OCI-M2 (cell line): ENCODE results near the gene CDC42SE2.
"Not testable (repeated sequence)": the region's sequence is repeated elsewhere in the genome, so short reads cannot be mapped to it uniquely, and the experiment has no call there.

Experiments used
- DNase-seq: peaks from one replicate; lab custom pipeline; 2025; ENCODE audit not compliant: unreplicated experiment; lab: John Stamatoyannopoulos, UW

CDC42SE2 gene

GRCh38 chr5:131250751-131251475 is 12.9 kb upstream of the CDC42SE2 start:
- DNase-seq, result no peak

DNA sequence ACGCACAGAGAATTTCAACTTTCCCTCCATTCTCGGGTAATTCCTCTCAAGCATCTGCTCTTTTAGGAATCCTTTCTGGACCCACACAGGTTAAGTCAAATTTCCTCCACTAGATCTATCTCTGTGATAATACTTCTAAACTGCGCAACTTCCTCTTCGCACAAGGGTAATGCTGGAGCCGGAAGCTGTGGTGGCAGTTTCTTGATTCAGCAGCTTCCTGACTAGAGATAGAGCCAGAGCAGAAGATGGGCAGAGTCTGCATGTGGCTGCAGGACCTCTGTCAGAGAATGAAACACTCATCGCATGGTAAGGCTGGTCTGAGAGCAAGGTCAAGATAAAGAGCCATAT is 11.1 kb upstream of the CDC42SE2 start:
- no peak for DNase-seq

DNA sequence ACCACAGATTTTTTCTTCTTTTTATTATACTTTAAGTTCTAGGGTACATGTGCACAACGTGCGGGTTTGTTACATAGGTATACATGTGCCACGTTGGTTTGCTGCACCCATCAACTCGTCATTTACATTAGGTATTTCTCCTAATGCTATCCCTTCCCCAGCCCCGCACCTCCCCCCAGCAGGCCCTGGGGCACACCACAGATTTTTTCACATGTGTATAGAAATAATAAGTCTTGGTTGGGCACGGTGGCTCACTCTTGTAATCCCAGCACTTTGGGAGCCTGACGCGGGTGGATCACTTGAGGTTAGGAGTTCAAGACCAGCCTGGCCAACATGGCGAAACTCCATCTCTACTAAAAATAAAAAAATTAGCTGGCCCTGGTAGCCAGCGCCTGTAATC is 9.8 kb upstream of the CDC42SE2 start:
- DNase-seq, result not testable (repeated sequence)

GRCh38 chr5:131254741-131255140 is 9.1 kb upstream of the CDC42SE2 start:
- no peak for DNase-seq

DNA sequence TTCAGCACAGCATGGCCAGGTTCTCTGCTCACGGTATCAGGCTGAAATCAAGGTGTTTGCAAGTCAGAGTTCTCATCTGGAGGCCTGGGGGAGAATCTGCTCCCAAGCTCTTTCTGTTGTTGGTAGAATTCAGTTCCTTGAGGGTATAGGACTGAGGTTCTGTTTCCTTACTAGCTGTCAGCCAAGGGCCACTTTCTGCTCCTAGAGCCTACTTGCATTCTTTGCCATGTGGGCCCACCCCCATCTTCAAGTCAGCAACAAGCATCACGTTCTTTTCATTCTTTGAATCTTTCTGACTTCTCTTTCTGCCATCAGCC is 7.4 kb upstream of the CDC42SE2 start:
- DNase-seq, result no peak

- no peak for DNase-seq
These were observed 5.1 kb upstream of the CDC42SE2 start for GRCh38 chr5:131258733-131259132.

GRCh38 chr5:131259326-131259725 is 4.5 kb upstream of the CDC42SE2 start:
- no peak for DNase-seq

DNA sequence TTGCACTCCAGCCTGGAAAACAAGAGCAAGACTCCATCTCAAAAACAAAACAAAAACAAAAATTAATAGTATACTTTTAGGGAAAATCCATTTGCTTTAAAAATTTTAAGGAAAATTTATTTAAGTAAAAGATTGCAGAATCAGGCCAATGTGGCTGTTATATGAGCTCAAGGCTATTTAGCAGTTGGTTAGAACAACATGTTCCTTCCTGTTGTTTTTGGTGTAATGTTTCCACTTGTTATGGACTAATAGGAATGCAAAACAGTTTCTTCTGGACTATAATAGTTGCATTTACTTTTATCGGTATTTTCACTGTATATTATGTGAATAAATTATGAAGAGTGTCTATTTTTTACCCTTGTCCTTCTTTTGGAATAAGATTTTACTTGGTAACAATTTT is 3.0 kb upstream of the CDC42SE2 start:
- no peak for DNase-seq

GRCh38 chr5:131261483-131261882 is 2.4 kb upstream of the CDC42SE2 start:
- DNase-seq, result no peak

DNA sequence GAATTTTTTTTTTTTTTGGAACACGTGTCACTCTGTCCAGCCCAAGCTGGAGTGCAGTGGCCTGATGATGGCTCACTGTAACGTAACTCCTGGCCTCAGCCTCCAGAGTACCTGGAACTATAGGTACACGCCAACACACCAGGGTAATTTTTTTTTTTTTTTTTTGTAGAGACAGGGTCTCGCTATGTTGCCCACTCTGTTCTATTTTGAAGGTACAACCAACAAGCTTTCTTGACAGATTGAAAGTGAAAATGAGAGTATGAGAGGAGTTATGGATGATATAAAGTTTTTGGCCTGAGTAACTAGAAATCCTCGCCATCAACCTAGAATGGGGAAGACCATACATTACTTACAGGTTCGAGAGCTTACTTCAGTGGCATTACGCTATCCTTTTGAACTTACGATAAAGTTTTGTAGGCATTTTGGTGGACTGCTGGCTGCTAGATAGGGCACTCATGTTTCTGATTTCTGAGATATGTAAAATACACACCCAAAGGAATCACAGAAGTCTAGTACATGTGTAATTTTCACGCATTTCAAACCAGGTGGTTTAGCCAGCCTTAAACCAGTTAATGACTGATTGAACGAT is 806 bp upstream of the CDC42SE2 start:
- no peak for DNase-seq

DNA sequence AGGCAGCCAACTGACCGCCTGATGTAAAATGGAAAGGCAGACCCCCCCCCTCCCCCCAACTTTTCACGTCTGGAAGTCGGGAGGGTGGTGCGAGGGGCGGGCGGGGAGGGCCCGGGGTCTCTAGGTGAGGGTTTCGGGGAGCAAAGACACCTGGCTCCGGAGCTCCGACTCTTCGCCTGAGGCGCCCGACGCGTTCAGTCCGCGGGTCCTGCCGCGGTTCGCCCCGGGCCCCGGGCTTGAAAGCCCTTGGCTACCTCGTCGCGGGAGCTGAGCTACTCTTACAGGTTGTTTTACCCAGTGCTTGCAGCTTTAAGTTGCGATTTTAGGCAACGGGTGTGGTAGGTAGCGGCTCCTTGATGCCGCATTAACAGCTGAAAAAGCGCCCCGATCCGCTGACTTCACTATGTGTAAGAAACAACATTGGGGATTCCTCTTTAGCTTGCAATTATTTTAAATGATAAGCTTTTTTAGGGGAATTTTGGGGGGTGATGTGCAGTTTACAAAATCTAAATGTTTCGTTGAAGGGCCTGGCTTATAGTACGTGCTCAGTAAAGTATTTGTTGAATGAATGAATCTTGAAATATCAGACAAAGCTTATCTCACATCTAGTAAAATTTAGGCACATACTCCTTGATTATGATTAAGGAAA is 722 bp downstream of the CDC42SE2 start:
- DNase-seq, result no peak

DNA sequence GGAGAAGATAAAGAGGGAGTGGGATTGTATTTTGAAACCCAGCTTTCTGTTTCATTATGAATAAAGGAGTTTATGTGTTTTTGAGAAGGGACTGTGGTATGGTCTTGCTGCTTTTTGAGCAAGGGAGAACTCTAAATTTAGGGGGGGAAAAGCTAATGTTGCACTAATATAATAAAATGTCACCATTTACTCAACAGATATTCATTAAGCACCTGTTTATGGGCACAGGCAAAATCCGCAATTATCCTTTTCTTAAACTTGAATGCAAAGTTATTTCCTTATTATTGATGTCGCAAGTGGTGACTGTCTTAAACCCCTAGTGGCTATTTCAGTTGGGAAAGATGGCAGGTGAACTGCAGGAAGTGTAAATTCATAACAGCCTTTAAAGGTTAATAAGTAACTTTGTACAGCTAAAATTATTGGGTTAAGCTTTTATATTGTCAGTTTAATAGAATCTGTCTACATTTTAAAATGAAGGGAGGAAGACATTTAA is 1.5 kb downstream of the CDC42SE2 start:
- DNase-seq, result no peak

DNA sequence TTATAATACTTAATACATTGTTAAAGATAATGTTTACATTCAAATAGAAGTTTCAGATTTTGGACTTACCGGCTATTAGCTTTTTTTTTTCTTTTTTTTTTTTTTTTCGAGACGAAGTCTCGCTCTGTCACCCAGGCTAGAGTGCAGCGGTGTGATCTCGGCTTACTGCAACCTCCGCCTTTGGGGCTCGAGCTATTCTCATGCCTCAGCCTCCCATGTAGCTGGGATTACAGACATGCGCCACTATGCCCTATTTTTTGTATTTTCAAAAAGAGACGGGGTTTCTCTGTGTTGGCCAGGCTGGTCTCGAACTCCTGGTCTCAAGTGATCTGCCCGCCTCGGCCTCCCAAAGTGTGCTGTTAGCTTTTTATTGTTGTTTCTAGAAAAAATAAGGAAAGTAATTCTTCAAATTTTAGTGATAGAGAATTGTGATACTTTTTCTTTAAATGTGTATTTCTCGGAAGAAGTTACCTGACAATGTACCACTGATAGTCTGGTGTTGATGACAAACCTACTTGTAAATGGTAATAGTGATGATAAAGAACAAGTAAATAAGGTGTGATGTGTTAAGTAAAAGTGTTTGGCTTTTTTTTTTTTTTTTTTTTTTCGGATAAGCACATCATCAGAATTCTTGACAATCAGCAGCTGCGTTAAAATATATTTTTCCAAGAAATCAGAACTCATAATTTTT is 2.7 kb downstream of the CDC42SE2 start:
- no peak for DNase-seq

DNA sequence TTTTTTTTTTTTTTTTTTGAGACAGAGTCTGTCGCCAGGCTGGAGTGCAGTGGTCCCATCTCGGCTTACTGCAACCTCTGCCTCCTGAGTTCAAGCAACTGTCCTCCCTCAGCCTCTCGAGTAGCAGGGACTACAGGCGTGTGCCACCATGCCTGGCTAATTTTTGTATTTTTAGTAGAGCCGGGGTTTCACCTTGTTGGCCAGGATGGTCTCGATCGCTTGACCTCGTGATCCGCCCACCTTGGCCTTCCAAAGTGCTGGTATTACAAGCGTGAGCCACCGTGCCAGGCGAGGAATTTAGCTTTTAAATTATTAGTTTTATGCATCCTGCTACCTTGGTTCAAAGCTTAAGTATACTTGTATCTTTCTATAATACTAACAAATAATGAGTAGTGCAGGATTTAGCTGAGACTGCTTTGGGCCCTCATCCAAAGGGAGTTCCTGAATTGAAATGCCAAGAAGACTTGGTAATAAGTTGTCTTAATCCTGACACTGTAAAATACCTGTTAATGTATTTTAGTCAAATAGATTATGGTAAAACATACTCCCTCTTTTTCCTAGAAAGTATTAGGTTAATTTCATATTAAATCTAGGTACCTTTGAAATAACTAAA is 5.0 kb downstream of the CDC42SE2 start:
- no peak for DNase-seq

GRCh38 chr5:131270809-131271208 is 7.0 kb downstream of the CDC42SE2 start:
- no peak for DNase-seq

DNA sequence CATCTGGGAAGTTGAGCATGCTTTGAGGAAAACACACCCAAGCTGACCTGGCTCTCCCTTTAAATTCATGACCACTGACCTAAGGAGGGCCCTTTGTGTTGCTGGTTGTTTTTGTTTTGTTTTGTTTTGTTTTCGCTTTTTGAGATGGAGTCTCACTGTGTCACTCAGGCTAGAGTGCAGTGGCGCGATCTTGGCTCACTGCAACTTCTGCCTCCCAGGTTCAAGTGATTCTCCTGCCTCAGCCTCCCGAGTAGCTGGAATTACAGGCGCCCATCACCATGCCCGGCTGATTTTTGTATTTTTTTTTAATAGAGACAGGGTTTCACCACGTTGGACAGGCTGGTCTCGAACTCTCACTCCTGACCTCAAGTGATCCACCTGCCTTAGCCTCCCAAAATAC is 8.0 kb downstream of the CDC42SE2 start:
- DNase-seq, result not testable (repeated sequence)

DNA sequence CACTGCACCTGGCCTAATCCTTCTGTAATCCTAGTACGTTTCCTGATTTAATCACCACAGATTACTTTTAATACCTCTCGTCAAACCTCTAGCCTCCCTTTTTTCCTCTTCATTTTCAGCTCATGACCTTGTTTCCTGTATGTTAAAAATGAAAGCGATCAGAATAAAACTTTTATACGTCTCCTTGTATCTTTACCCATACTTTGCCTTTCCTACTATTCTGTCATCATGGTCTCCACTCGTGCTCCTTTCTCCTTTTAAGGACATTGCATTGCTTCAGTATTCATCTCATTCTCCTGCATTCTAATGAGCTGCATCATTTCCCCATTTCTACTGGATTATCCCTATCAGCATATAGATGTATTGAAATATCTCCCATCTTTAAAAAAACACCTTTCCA is 8.5 kb downstream of the CDC42SE2 start:
- no peak for DNase-seq

DNA sequence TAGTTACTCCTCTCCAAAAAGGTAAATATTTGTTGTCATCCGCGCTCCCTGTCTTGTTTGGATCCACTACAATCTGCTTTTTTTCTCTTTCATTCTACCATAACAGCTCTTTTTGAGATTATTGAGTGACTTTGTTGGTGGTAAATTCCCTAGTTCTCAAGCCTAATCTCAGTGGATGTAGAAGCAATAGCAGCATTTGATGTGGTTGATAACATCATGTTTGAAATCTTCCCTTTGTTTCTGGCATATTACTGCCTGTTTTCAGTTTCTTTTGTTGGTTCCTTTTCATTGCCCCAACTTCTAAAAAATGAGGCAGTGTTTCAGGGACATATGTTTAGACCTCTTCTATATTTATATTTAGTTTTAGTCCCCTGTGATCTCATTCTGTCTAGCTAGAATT is 8.9 kb downstream of the CDC42SE2 start:
- DNase-seq, result no peak

GRCh38 chr5:131274326-131275063 is 10.6 kb downstream of the CDC42SE2 start:
- no peak for DNase-seq

DNA sequence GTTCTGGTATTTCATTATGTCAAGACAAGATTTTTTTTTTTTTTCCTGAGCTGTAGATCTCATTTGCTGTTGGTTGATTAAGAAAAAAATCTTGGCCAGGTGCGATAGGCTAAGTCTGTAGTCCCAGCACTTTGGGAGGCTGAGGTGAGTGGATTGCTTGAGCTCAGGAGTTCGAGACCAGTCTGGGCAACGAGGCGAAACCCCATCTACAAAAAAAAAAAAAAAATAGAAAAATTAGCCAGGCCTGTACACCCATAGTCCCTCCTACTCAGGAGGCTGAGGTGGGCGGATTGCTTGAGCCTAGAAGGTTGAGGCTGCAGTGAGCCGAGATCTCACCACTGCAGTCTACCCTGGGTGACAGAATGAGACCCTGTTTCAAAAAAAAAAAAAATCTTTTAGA is 12.2 kb downstream of the CDC42SE2 start:
- DNase-seq, result no peak

GRCh38 chr5:131277447-131277846 is 13.6 kb downstream of the CDC42SE2 start:
- no peak for DNase-seq
